RWPE2 (cell line): ENCODE results near the gene TBC1D14.

Source experiments
- ATAC-seq: fragments of 200-7000 bp; cut with Tn5 transposase; 3 replicates; pipeline ENCODE4 v1.9.1; 2021; ENCODE audit warnings: low read depth
- DNase-seq: peaks from one replicate; pipeline ENCODE4 v3.0.0-alpha.2; 2020; ENCODE audit warnings: low spot score
- H3K27ac ChIP-seq: fragments of 450-650 bp; 2 replicates; pipeline ENCODE4 v1.5.1; 2017; ENCODE audit warnings: mild to moderate bottlenecking; ENCODE audit not compliant: poor library complexity, severe bottlenecking
- H3K27me3 ChIP-seq: fragments of 250-450 bp; sonication (Bioruptor Pico); 2 replicates; pipeline ENCODE4 v1.5.1; 2021; ENCODE audit warnings: mild to moderate bottlenecking, moderate library complexity; ENCODE audit not compliant: insufficient read depth, poor library complexity, severe bottlenecking
- H3K36me3 ChIP-seq: fragments of 250-450 bp; sonication (Bioruptor Pico); 2 replicates; pipeline ENCODE4 v1.5.1; 2020; ENCODE audit warnings: low read depth, mild to moderate bottlenecking, moderate library complexity
- H3K4me1 ChIP-seq: fragments of 250-450 bp; sonication (Bioruptor Pico); 2 replicates; pipeline ENCODE4 v1.5.1; 2021; ENCODE audit warnings: mild to moderate bottlenecking, moderate library complexity; ENCODE audit not compliant: insufficient read depth, poor library complexity, severe bottlenecking
- H3K4me3 ChIP-seq: fragments of 250-450 bp; sonication (Bioruptor Pico); 2 replicates; pipeline ENCODE4 v1.5.1; 2021; ENCODE audit warnings: mild to moderate bottlenecking, moderate library complexity; ENCODE audit not compliant: severe bottlenecking
- H3K9me3 ChIP-seq: fragments of 250-450 bp; sonication (Bioruptor Pico); 2 replicates; pipeline ENCODE4 v1.5.1; 2021; ENCODE audit warnings: mild to moderate bottlenecking, moderate library complexity; ENCODE audit not compliant: severe bottlenecking
- CTCF ChIP-seq: fragments of 450-650 bp; IDR thresholded peaks from one replicate; pipeline ENCODE4 v1.5.1; 2017; ENCODE audit warnings: mild to moderate bottlenecking, moderate library complexity; ENCODE audit not compliant: poor library complexity, severe bottlenecking

The TBC1D14 gene

GRCh38 chr4:6933691-6934430, 24.2 kb downstream of the TBC1D14 start:
- no peak overlapping the region for H3K4me3 ChIP-seq
- ATAC-seq = no peak
- H3K27me3 ChIP-seq = no peaks in the 10 kb centered on the region
- no peaks in the 10 kb centered on the region for H3K9me3 ChIP-seq
- no peak for TF ChIP-seq CTCF
- no peak for DNase-seq
- no peaks in the 10 kb centered on the region for H3K4me1 ChIP-seq
- no peak overlapping the region for H3K27ac ChIP-seq
- H3K36me3 ChIP-seq = no peaks in the 10 kb centered on the region; the same call in 1 of the 2 replicates

GRCh38 chr4:6935965-6936364, 26.3 kb downstream of the TBC1D14 start:
- no peaks in the 10 kb centered on the region; the same call in 1 of the 2 replicates for H3K36me3 ChIP-seq
- H3K27ac ChIP-seq = no peak overlapping the region

GRCh38 chr4:6937201-6937600, 27.6 kb downstream of the TBC1D14 start:
- Histone ChIP-seq H3K4me3 (no peak overlapping the region), H3K9me3 (no peaks in the 10 kb centered on the region), H3K27ac (no peak overlapping the region), H3K36me3 (no peaks in the 10 kb centered on the region; the same call in 1 of the 2 replicates), H3K27me3 (no peaks in the 10 kb centered on the region), H3K4me1 (peaks cover 9% of the 10 kb centered on the region)
- no peak for TF ChIP-seq CTCF
- no peak for ATAC-seq
- no peak for DNase-seq

More at GRCh38 chr4:6935965-6936364, 26.3 kb downstream of the TBC1D14 start:
- Histone ChIP-seq H3K4me1 (no peaks in the 10 kb centered on the region), H3K9me3 (no peaks in the 10 kb centered on the region), H3K4me3 (no peak overlapping the region), H3K27me3 (no peaks in the 10 kb centered on the region)
- no peak for TF ChIP-seq CTCF
- DNase-seq = no peak
- no peak for ATAC-seq

GRCh38 chr4:6937754-6938153, 28.1 kb downstream of the TBC1D14 start:
- DNase-seq (no peak), ATAC-seq (no peak)
- Histone ChIP-seq H3K4me1 (peaks cover 13% of the 10 kb centered on the region), H3K27ac (no peak overlapping the region), H3K4me3 (no peak overlapping the region), H3K9me3 (no peaks in the 10 kb centered on the region), H3K36me3 (no peaks in the 10 kb centered on the region; the same call in 1 of the 2 replicates), H3K27me3 (no peaks in the 10 kb centered on the region)
- no peak for TF ChIP-seq CTCF

GRCh38 chr4:6938237-6938636, 28.6 kb downstream of the TBC1D14 start:
- H3K27me3 ChIP-seq = no peaks in the 10 kb centered on the region
- H3K36me3 ChIP-seq = no peaks in the 10 kb centered on the region; the same call in 1 of the 2 replicates
- DNase-seq = no peak
- ATAC-seq = no peak
- TF ChIP-seq CTCF = no peak
- H3K9me3 ChIP-seq = no peaks in the 10 kb centered on the region
- peaks cover 14% of the 10 kb centered on the region for H3K4me1 ChIP-seq
- no peak overlapping the region for H3K4me3 ChIP-seq
- no peak overlapping the region for H3K27ac ChIP-seq
